OCI-M1 (cell line): Measurements from ENCODE around the gene WDR37.
"Not testable (repeated sequence)": the region's sequence is repeated elsewhere in the genome, so short reads cannot be mapped to it uniquely, and the experiment has no call there.

ENCODE experiments used
- DNase-seq: peaks from one replicate; lab custom pipeline; 2025; lab: John Stamatoyannopoulos, UW

The WDR37 gene

GRCh38 chr10:1153251-1153763 is 97.1 kb downstream of the WDR37 start:
- no peak for DNase-seq

GRCh38 chr10:1153805-1154351 is 97.7 kb downstream of the WDR37 start:
- DNase-seq: no peak

GRCh38 chr10:1154531-1155295 is 98.5 kb downstream of the WDR37 start:
- no peak for DNase-seq

- no peak for DNase-seq
These were observed 99.8 kb downstream of the WDR37 start for GRCh38 chr10:1155791-1156615.

GRCh38 chr10:1156616-1156886 is 100.4 kb downstream of the WDR37 start:
- DNase-seq: no peak

- no peak for DNase-seq
These were observed 100.9 kb downstream of the WDR37 start for GRCh38 chr10:1156921-1157614.

DNA sequence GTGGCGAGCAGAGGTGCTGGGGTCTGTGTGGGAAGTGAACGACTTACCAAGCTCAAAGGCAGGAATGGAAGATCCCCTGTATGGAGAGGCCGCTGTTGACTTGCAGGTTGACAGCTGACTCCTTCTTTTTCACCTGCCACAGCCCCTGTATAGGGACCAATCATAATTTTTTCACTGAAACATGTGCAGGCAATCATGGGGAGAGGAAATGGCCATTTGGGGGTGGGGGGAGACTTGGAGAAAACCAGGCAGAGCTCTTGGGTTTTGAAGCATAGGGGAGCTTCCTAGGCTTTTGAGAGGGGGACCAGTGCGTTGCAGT is 101.4 kb downstream of the WDR37 start:
- no peak for DNase-seq

GRCh38 chr10:1158066-1158465 is 101.9 kb downstream of the WDR37 start:
- DNase-seq: no peak

GRCh38 chr10:1158536-1158935 is 102.4 kb downstream of the WDR37 start:
- not testable (repeated sequence) for DNase-seq

- no peak for DNase-seq
These were observed 103.2 kb downstream of the WDR37 start for GRCh38 chr10:1159131-1160061.

DNA sequence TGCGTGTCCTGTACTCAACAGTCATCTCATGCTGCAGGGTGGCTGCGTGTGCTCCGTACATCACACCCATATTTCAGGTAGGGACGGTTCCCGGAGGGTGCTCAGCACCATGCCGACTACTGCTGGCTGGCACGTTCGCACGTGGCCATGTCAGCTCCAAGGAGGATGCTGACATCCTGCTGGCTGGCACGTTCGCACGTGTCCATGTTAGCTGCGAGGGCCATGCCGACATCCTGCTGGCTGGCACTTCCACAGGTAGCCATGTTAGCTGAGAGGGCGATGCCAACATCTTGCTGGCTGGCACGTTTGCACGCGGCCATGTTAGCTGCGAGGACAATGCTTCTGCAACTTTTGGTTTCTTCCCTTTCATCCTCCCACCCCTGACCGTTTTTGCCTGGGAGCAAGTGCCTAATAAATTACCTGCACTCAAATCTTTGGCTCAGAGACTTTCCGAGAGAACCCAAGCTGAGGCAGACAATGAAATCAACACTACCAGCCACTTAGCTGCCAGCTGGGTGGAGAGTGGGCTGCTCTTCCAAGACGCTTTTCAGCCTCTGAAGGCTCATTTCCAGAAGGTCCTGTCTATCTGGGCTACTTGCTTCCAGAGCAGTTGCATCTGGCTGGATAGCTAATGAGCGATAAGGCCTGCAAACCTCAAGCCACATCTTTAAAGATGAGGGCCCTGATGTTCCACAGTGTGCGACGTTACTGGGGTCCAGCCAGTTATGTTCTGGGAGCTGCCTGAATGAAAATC is 104.6 kb downstream of the WDR37 start:
- no peak for DNase-seq

- DNase-seq: not testable (repeated sequence)
These were observed 105.1 kb downstream of the WDR37 start for GRCh38 chr10:1161315-1161673.

- no peak for DNase-seq
These were observed 106.5 kb downstream of the WDR37 start for GRCh38 chr10:1162481-1163203.

DNA sequence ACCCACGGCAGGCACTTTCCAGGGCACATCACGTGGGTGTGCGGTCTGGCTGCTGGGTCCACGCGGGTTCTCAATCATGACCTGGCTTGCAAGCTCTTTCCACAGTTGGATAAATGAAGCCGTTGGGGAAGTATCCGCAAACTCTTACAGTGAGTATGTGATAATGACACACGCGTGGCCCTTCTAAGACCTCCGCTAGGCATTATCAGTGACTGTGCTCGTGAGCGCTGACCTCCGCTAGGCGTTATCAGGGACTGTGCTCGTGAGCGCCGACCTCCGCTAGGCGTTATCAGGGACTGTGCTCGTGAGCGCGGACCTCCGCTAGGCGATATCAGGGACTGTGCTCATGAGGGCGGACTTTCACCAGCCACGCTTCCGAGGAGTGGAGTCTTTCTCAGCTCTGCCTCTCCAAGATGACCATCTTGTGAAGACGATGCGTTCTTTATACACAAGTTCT is 107.0 kb downstream of the WDR37 start:
- no peak for DNase-seq

- DNase-seq: no peak
These were observed 107.6 kb downstream of the WDR37 start for GRCh38 chr10:1163831-1164230.

DNA sequence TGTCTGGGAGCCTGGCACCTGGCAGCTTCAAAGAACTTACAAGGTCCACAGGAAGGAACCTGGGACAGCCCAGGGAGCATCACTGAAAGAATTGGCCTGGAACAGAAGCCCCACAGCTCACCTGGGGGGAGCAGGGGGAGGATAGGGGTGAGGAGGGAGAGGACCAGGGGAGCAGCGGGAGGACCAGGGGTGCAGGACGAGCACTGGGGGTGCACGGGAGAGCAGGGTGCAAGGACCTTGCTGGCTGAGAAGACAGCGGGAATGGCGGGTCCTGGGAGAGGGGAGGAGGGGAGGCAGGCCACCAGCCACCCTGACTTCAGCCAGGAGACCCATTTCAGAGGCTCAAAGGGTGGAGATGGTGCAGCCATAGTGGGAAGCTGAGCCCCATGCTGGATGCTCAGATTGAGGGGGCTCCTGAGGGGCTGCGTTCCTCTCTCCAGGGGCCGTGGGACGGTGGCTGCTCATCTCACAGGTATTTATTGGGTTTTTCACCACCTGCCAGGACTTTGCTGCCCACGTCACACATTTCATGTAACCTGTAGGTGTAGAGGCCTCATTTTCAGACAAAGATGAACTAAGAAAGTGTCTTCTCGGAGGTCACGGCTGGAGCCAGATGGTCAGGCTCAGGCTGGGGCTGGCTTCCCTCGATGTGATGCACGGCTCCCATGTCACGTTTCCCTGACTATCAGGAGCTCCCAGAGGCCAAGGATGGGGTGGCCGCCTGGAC is 110.1 kb downstream of the WDR37 start:
- DNase-seq: no peak

DNA sequence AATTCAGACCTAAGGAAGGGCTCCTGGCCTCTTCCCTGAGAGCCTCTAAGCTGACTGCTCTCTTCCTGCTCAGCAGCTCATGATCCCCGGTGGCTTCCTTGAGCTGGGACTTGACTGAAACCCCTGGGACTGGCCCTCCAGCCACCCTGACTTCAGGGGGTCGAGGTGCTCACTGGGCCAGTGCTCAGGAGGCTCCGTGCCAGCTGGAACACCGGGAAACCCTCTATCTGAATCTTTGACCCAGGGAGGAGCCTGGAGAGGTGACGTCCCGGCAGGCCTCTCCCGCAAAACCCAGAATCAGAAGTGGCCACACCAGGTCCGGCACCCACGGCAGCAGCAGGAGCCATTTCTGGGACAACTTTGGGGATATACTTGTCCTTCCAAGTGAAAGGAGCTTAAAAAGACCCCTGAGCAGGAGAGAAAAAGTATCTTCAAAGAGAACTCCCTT is 110.7 kb downstream of the WDR37 start:
- DNase-seq: no peak

DNA sequence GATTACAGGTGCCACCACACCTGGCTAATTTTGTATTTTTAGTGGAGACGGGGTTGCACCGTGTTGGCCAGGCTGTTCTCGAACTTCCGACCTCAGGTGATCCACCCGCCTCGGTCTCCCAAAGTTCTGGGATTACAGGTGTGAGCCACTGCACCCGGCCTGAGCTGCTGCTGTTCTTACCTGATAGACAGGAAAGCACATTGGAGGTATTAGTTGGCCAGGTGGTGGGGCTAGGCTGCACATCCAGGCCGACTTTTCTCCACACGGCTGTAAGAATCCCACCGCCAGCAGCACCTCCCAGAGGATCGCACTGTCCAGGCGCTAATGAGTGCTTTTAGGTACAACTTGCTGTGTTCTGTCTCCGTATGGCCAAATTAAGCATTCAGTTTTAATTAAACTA is 112.6 kb downstream of the WDR37 start:
- DNase-seq: no peak

DNA sequence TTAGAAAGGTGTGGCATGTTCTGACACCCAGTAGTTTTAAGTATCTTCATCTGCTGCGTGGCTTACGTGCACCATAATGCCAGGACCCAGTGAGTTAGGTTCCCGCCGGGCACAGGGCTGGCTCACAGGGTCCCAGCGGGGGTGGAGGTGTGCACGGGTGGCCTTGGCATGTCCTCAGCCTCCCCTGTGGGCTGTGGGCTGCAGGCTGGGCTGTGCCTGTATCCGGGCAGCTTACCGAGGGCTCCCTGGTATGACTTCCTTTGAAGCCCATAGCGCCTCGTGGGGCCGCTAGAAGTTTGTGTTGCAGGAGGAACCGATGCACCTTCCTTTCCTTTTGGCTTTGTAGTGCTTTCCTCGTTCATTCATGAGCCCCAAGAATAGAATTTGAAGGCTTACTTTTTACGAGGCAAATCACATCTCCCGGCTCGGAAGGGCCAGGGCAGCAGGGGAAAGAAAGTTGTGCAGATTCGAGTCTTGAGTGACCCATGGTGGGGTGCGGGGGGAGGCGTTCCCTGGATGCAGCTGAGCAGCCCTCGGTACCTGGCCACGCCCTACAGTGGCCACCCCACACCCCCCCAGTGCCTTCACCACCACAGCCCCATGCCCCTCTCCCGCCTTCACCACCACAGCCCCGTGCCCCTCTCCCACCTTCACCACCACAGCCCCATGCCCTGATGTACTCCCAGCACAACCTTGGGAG is 113.2 kb downstream of the WDR37 start:
- no peak for DNase-seq
